Stimulated activated CD4-positive, alpha-beta T cell treated with anti-CD3 and anti-CD28 coated beads, Interleukin-2, amount 100 ng/mL, for 24 hours (primary cell): ENCODE results near the gene HOTAIR.

Source experiments
- DNase-seq, 2 donors: peaks; one replicate each; pipeline ENCODE4 v3.0.0-alpha.2; 2020

HOTAIR gene

GRCh38 chr12:53985692-53985993, 10.9 kb upstream of the HOTAIR start:
- DNase-seq: no peak

- peak; percentile 74 to 93 for DNase-seq
These were observed 10.3 kb upstream of the HOTAIR start, which contains the start of gene HOXC10 for GRCh38 chr12:53984901-53985691. Gene HOXC10 (plus strand): TSS chr12:53985146. CDS start chr12:53985260, 114 bp downstream.

GRCh38 chr12:53983950-53984572, 9.3 kb upstream of the HOTAIR start:
- no peak for DNase-seq

GRCh38 chr12:53983568-53983949, 8.8 kb upstream of the HOTAIR start:
- no peak for DNase-seq

GRCh38 chr12:53982648-53983567, 8.2 kb upstream of the HOTAIR start:
- no peak for DNase-seq

- no peak for DNase-seq
These were observed 7.1 kb upstream of the HOTAIR start for GRCh38 chr12:53981634-53982565.

GRCh38 chr12:53980802-53981496, 6.2 kb upstream of the HOTAIR start:
- DNase-seq: no peak

GRCh38 chr12:53980104-53980801, 5.5 kb upstream of the HOTAIR start:
- no peak for DNase-seq

- no peak for DNase-seq
These were observed 4.0 kb upstream of the HOTAIR start for GRCh38 chr12:53978477-53979356.

- DNase-seq: no peak
These were observed 3.1 kb upstream of the HOTAIR start for GRCh38 chr12:53977596-53978445.

GRCh38 chr12:53976823-53977595, 2.3 kb upstream of the HOTAIR start:
- no peak for DNase-seq

GRCh38 chr12:53976172-53976822, 1.5 kb upstream of the HOTAIR start:
- no peak for DNase-seq

- no peak for DNase-seq
These were observed 862 bp upstream of the HOTAIR start for GRCh38 chr12:53975479-53976152.

- no peak for DNase-seq
These were observed 314 bp upstream of the HOTAIR start for GRCh38 chr12:53975064-53975471.

GRCh38 chr12:53973236-53974042, 1.3 kb downstream of the HOTAIR start:
- DNase-seq: no peak

GRCh38 chr12:53972722-53973235, 2.0 kb downstream of the HOTAIR start, which contains the start of gene HOXC11:
Gene HOXC11 (plus strand): TSS chr12:53973126. CDS start chr12:53973242, 116 bp downstream.
- DNase-seq: no peak
